ENCODE measurements around the gene SAMD13. TPM values are rescaled to one million over a fixed set of nuclear protein-coding genes. Genes with fewer than 3 reads are reported as not detected.

The SAMD13 gene
- total RNA-seq, 3 donors from 2014 or later = 6.8 to 35.9 (median 21.0) TPM

GRCh38 chr1:84379138-84379916, 77.8 kb downstream of the SAMD13 start:
- no peaks in the 10 kb centered on the region for H3K36me3 ChIP-seq (ENCODE audit: low read depth)
- H3K9me3 ChIP-seq = no peaks in the 10 kb centered on the region
- ATAC-seq (no peak), DNase-seq (no peak)
- H3K4me3 ChIP-seq = no peak overlapping the region
- no peak for TF ChIP-seq CTCF (IDR thresholded peaks at IDR 0.05)
- H3K4me1 ChIP-seq (ENCODE audit: low read depth) = no peaks in the 10 kb centered on the region
- intact Hi-C loops (cut with DNase I, micrococcal nuclease) = no loop called here

GRCh38 chr1:84379917-84380180, 78.3 kb downstream of the SAMD13 start:
- H3K9me3 ChIP-seq = no peaks in the 10 kb centered on the region
- no peaks in the 10 kb centered on the region for H3K36me3 ChIP-seq (ENCODE audit: low read depth)
- intact Hi-C loops (cut with DNase I, micrococcal nuclease) = no loop called here
- no peak for TF ChIP-seq CTCF (IDR thresholded peaks at IDR 0.05)
- ATAC-seq = no peak
- H3K4me3 ChIP-seq = no peak overlapping the region
- no peaks in the 10 kb centered on the region for H3K4me1 ChIP-seq (ENCODE audit: low read depth)
- no peak for DNase-seq

- Histone ChIP-seq H3K36me3 (ENCODE audit: low read depth) (no peaks in the 10 kb centered on the region), H3K4me1 (ENCODE audit: low read depth) (no peaks in the 10 kb centered on the region), H3K4me3 (no peak overlapping the region), H3K9me3 (no peaks in the 10 kb centered on the region)
- no peak for ATAC-seq
- intact Hi-C loops (cut with DNase I, micrococcal nuclease) = no loop called here
- no peak for TF ChIP-seq CTCF (IDR thresholded peaks at IDR 0.05)
- DNase-seq = no peak
Observed at GRCh38 chr1:84382127-84382526, 80.6 kb downstream of the SAMD13 start.

GRCh38 chr1:84385347-84385746, 83.8 kb downstream of the SAMD13 start:
- Histone ChIP-seq H3K36me3 (ENCODE audit: low read depth) (no peaks in the 10 kb centered on the region), H3K4me3 (no peak overlapping the region), H3K4me1 (ENCODE audit: low read depth) (no peaks in the 10 kb centered on the region), H3K9me3 (no peaks in the 10 kb centered on the region)
- DNase-seq = no peak
- no peak for ATAC-seq
- intact Hi-C loops (cut with DNase I, micrococcal nuclease) = no loop called here
- no peak for TF ChIP-seq CTCF (IDR thresholded peaks at IDR 0.05)

GRCh38 chr1:84386716-84387479, 85.4 kb downstream of the SAMD13 start:
- ATAC-seq (no peak), DNase-seq (no peak)
- Histone ChIP-seq H3K4me3 (no peak overlapping the region), H3K36me3 (ENCODE audit: low read depth) (no peaks in the 10 kb centered on the region), H3K4me1 (ENCODE audit: low read depth) (no peaks in the 10 kb centered on the region), H3K9me3 (no peaks in the 10 kb centered on the region)
- intact Hi-C loops (cut with DNase I, micrococcal nuclease) = no loop called here
- no peak for TF ChIP-seq CTCF (IDR thresholded peaks at IDR 0.05)

Measured in mucosa of descending colon (tissue), 3 donors.